Right hindlimb (tissue), 1 donor: ENCODE data around the gene TMPRSS2.
"Not testable (repeated sequence)": the region's sequence is repeated elsewhere in the genome, so short reads cannot be mapped to it uniquely, and the experiment has no call there.

Experiments used
- DNase-seq: peaks from one replicate; pipeline ENCODE4 v3.0.0-alpha.2; 2018

The TMPRSS2 gene

GRCh38 chr21:41422546-41423304 is 85.2 kb downstream of the TMPRSS2 start:
- DNase-seq = no peak

GRCh38 chr21:41420998-41421397 is 87.0 kb downstream of the TMPRSS2 start:
- not testable (repeated sequence) for DNase-seq

GRCh38 chr21:41419921-41420862 is 87.8 kb downstream of the TMPRSS2 start:
- peak; percentile 94 for DNase-seq

GRCh38 chr21:41418956-41419680 is 88.8 kb downstream of the TMPRSS2 start:
- DNase-seq = no peak

- DNase-seq = no peak
These were observed 89.6 kb downstream of the TMPRSS2 start for GRCh38 chr21:41418393-41418792.

- not testable (repeated sequence) for DNase-seq
These were observed 90.5 kb downstream of the TMPRSS2 start for GRCh38 chr21:41417505-41417904.
